Fibroblast of lung (primary cell): Measurements from ENCODE around the gene CCDC192. TPM values are rescaled to one million over a fixed set of nuclear protein-coding genes. Genes with fewer than 3 reads are reported as not detected.

Experiments
- DNase-seq, 2 donors: peaks; one replicate each; pipeline versions ENCODE4 v3.0.0 to v3.0.0-alpha.2; 2010; ENCODE audit warnings: low read depth in 2 of 2
- H2AFZ ChIP-seq: 2 replicates; pipeline ENCODE4 v1.5.1; 2012; ENCODE audit warnings: low read length, control low read depth, inconsistent platforms
- H3K27ac ChIP-seq: 2 replicates; pipeline ENCODE4 v1.5.1; 2011; ENCODE audit warnings: low read length, control low read depth; ENCODE audit not compliant: insufficient read depth
- H3K27me3 ChIP-seq: 2 replicates; pipeline ENCODE4 v1.5.1; 2011; ENCODE audit warnings: mild to moderate bottlenecking, low read length; ENCODE audit not compliant: control insufficient read depth, insufficient read depth
- H3K36me3 ChIP-seq: 2 replicates; pipeline ENCODE4 v1.5.1; 2011; ENCODE audit warnings: low read length; ENCODE audit not compliant: control insufficient read depth, insufficient read depth
- H3K4me1 ChIP-seq: 2 replicates; pipeline ENCODE4 v1.5.1; 2011; ENCODE audit warnings: low read length; ENCODE audit not compliant: control insufficient read depth, insufficient read depth; ENCODE audit errors: extremely low read depth
- H3K4me2 ChIP-seq: 2 replicates; pipeline ENCODE4 v1.5.1; 2011; ENCODE audit warnings: low read length, control low read depth; ENCODE audit not compliant: insufficient read depth; ENCODE audit errors: extremely low read depth
- H3K4me3 ChIP-seq, 4 experiments: fragments of 200-600 bp in 1 of 4; sonication (generic) in 1 of 4; replicated peaks in 1 of 4; 2 replicates each; pipeline ENCODE4 v1.5.1; 2011 to 2016; ENCODE audit warnings: low read length in 4 of 4, low read depth in 3 of 4, mild to moderate bottlenecking in 3 of 4, control low read depth in 2 of 4, inconsistent platforms in 1 of 4, mixed read lengths in 1 of 4; ENCODE audit not compliant: insufficient read depth in 1 of 4; ENCODE audit errors: control extremely low read depth in 1 of 4
- H3K79me2 ChIP-seq: 2 replicates; pipeline ENCODE4 v1.5.1; 2012; ENCODE audit warnings: mild to moderate bottlenecking, low read length, inconsistent platforms; ENCODE audit not compliant: control insufficient read depth, insufficient read depth
- H3K9ac ChIP-seq: 2 replicates; pipeline ENCODE4 v1.5.1; 2011; ENCODE audit warnings: mild to moderate bottlenecking, low read length, control low read depth; ENCODE audit not compliant: insufficient read depth
- H3K9me3 ChIP-seq: 2 replicates; pipeline ENCODE4 v1.5.1; 2012; ENCODE audit warnings: low read depth, low read length; ENCODE audit not compliant: control insufficient read depth, insufficient read depth
- H4K20me1 ChIP-seq: 2 replicates; pipeline ENCODE4 v1.5.1; 2011; ENCODE audit warnings: low read length; ENCODE audit not compliant: control insufficient read depth, insufficient read depth; ENCODE audit errors: extremely low read depth
- EZH2 ChIP-seq: IDR thresholded peaks from 2 replicates; pipeline ENCODE4 v1.5.1; 2012; ENCODE audit warnings: low read length, control low read depth, mild to moderate bottlenecking; ENCODE audit errors: missing control alignments
- polyA plus RNA-seq, 2 donors: library from polyadenylated mRNA; depleted of rRNA in 1 of 2; stranded (reverse) in 1 of 2; unstranded in 1 of 2; fragments of >200 nt; gene quantifications; 2 replicates each; pipeline ENCODE4 v1.2.1, GENCODE V29; 2011 to 2012; ENCODE audit warnings: missing spikeins in 1 of 2
- total RNA-seq: library from RNA; depleted of rRNA; stranded (reverse); fragments of >200 nt; gene quantifications from 2 replicates; pipeline ENCODE4 v1.2.1, GENCODE V29; 2014
- TF ChIP-seq, protein P1 (sequence below), 2 donors: IDR thresholded peaks in 1 of 2; conservative IDR thresholded peaks in 1 of 2; 1 replicate in 1 of 2; 2 replicates in 1 of 2; pipeline ENCODE4 v1.5.1; 2011 to 2012; ENCODE audit warnings: low read length in 2 of 2, control low read depth in 1 of 2, inconsistent platforms in 1 of 2, low read depth in 1 of 2, mild to moderate bottlenecking in 1 of 2

The CCDC192 gene
- total and polyA plus RNA-seq, 2 donors (not counting 1 experiment from before 2014, with no cell fraction given), result not detected

DNA sequence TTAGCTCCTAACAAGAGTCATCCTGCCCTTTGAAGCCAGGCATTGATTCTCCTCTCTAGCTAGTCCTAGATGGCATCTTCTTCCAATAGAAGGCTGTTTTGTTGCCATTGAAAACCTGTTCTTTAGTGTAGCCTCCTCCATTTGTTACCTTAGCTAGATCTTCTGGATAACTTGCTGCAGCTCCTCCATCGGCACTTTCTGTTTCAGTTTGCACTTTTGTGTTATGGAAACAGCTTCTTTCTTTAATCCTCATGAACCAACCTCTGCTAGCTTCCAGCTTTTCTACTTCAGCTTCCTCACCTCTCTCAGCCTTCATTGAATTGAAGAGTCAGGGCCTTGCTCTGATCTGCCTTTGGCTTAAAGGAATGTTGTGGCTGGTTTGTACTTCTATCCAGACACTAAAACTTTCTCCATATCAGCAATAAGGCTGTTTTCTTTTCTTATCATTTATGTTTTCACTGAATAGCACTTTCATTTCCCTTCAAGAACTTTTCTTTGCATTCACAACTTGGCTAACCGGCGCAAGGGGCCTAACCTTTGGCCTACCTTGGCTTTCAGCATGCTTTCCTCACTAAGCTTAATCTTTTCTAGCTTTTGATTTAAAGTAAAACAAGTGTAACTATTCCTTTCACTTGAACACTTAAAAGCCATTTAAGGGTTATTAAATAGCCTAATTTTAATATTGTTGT, 213.8 kb downstream of the CCDC192 start:
- no peak overlapping the region for H3K4me2 ChIP-seq
- no peaks in the 10 kb centered on the region for H3K79me2 ChIP-seq
- no peak for TF ChIP-seq EZH2
- TF ChIP-seq, protein P1, sequence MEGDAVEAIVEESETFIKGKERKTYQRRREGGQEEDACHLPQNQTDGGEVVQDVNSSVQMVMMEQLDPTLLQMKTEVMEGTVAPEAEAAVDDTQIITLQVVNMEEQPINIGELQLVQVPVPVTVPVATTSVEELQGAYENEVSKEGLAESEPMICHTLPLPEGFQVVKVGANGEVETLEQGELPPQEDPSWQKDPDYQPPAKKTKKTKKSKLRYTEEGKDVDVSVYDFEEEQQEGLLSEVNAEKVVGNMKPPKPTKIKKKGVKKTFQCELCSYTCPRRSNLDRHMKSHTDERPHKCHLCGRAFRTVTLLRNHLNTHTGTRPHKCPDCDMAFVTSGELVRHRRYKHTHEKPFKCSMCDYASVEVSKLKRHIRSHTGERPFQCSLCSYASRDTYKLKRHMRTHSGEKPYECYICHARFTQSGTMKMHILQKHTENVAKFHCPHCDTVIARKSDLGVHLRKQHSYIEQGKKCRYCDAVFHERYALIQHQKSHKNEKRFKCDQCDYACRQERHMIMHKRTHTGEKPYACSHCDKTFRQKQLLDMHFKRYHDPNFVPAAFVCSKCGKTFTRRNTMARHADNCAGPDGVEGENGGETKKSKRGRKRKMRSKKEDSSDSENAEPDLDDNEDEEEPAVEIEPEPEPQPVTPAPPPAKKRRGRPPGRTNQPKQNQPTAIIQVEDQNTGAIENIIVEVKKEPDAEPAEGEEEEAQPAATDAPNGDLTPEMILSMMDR (conservative IDR thresholded peaks at IDR 0.05 in 1 of 2, IDR thresholded peaks at IDR 0.05 in 1 of 2; ENCODE audit: low read depth in 1 of 2, low read length in 2 of 2), result no peak

GRCh38 chr5:127919006-127919796, 216.0 kb downstream of the CCDC192 start:
- H3K4me3 ChIP-seq, result no peak overlapping the region
- H2AFZ ChIP-seq, result no peak overlapping the region
- no peaks in the 10 kb centered on the region for H3K9me3 ChIP-seq
- TF ChIP-seq EZH2, result no peak
- TF ChIP-seq, protein P1 (conservative IDR thresholded peaks at IDR 0.05 in 1 of 2, IDR thresholded peaks at IDR 0.05 in 1 of 2; ENCODE audit: low read depth in 1 of 2, low read length in 2 of 2), result no peak
- H3K27me3 ChIP-seq, result no peaks in the 10 kb centered on the region
- no peaks in the 10 kb centered on the region for H3K4me1 ChIP-seq
- no peaks in the 10 kb centered on the region for H3K79me2 ChIP-seq
- H4K20me1 ChIP-seq, result no peaks in the 10 kb centered on the region
- no peaks in the 10 kb centered on the region for H3K36me3 ChIP-seq
- H3K27ac ChIP-seq, result no peak overlapping the region
- DNase-seq, result no peak
- H3K4me2 ChIP-seq, result no peak overlapping the region
- no peak overlapping the region for H3K9ac ChIP-seq

More for the DNA sequence above, 213.8 kb downstream of the CCDC192 start:
- Histone ChIP-seq H3K36me3 (no peaks in the 10 kb centered on the region), H3K4me1 (no peaks in the 10 kb centered on the region), H3K9me3 (no peaks in the 10 kb centered on the region), H3K27ac (no peak overlapping the region), H2AFZ (peak overlapping the region; percentile 63), H3K27me3 (no peaks in the 10 kb centered on the region), H3K9ac (no peak overlapping the region), H3K4me3 (no peak overlapping the region), H4K20me1 (no peaks in the 10 kb centered on the region)
- no peak for DNase-seq

- Histone ChIP-seq H2AFZ (no peak overlapping the region), H3K4me1 (no peaks in the 10 kb centered on the region)
- no peak for DNase-seq
These were observed 216.6 kb downstream of the CCDC192 start for GRCh38 chr5:127919818-127920217.

More at GRCh38 chr5:127919818-127920217, 216.6 kb downstream of the CCDC192 start:
- no peak overlapping the region for H3K4me3 ChIP-seq
- no peak overlapping the region for H3K4me2 ChIP-seq
- TF ChIP-seq, protein P1 (conservative IDR thresholded peaks at IDR 0.05 in 1 of 2, IDR thresholded peaks at IDR 0.05 in 1 of 2; ENCODE audit: low read depth in 1 of 2, low read length in 2 of 2), result no peak
- no peak for TF ChIP-seq EZH2
- H4K20me1 ChIP-seq, result no peaks in the 10 kb centered on the region
- H3K9ac ChIP-seq, result no peak overlapping the region
- H3K27me3 ChIP-seq, result no peaks in the 10 kb centered on the region
- no peak overlapping the region for H3K27ac ChIP-seq
- no peaks in the 10 kb centered on the region for H3K9me3 ChIP-seq
- H3K36me3 ChIP-seq, result no peaks in the 10 kb centered on the region
- H3K79me2 ChIP-seq, result no peaks in the 10 kb centered on the region
